ENCODE data around the gene LDLRAD1.
"Not testable (repeated sequence)": the region's sequence is repeated elsewhere in the genome, so short reads cannot be mapped to it uniquely, and the experiment has no call there.

LDLRAD1 gene

DNA sequence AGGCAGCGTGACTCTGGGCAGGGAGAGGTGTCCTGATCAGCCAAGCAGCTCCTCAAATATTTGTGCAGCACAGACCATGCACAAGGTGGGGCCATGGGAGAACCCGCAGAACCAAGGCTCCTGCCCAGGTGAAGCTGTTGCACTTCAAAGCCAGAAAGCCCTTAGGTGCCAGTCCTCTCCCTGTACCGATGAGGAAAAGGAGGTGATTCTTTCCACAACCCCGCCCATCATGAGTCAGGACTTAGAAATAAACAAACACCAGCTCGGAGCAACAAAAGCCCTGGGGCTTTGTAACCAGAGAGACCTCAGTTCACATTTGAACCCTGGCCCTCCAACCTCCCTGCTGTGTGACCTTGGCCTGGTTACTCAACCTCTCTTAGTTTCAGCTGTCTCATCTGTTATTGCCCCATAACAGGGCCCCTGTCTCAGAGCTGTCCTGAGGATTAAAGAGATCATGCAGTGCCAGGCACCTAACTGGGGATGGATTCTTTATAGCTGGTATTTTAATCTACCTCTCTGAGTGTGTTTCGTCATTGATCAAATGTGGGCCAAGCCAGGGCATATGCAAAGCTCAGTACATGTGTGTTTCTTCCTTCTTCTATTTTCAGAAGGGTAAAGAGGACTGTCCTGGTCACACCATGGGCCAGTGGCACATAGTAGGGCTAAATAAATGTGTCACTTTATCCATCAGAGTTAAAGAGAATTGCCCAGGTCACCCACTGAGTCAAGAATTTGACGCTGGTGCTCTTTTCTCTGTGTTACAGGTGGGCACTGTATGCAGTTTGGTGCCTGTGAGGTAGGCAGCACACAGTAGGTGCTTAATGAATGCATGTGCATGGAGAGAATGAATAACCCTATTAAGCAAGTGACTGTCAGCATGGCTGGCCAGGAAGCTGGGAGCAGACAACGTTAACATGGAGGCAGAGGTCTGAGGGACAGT is 1.4 kb downstream of the LDLRAD1 start:
- no peak for DNase-seq (ENCODE audit: low read depth in 1 of 2, low spot score in 1 of 2)

GRCh38 chr1:54014009-54014629 is 3.9 kb downstream of the LDLRAD1 start:
- DNase-seq (ENCODE audit: low read depth in 1 of 2, low spot score in 1 of 2) = no peak

DNA sequence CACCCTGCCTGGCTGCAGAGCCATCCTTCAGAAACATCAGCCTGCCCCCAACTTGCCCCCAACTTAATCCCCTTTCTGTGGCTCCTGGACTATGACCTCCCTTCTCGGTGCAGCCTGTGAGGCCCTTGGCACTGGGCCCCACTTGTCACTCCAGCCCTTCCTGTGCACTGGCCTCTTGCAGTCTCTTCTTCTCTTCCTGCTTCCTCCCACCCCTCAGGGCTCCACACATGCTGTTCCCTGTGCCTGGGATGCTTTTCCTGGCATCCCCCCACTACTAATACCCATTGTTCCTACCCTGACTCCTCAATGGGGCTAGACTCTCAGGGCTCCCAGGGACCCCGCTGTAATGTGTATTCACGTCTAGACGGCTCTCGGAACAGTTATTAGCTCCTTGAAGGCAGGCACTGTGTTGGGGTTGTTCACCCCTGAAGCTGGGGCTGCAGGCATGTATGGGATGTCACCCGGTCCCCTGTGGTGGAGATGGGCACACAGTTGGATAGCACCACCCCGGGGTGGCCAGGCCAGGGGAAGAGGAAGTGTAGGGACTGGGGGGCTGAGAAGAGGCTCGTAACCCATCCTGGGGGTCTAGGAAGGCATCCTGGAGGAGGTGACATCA is 4.5 kb downstream of the LDLRAD1 start:
- DNase-seq (ENCODE audit: low read depth in 1 of 2, low spot score in 1 of 2) = no peak

DNA sequence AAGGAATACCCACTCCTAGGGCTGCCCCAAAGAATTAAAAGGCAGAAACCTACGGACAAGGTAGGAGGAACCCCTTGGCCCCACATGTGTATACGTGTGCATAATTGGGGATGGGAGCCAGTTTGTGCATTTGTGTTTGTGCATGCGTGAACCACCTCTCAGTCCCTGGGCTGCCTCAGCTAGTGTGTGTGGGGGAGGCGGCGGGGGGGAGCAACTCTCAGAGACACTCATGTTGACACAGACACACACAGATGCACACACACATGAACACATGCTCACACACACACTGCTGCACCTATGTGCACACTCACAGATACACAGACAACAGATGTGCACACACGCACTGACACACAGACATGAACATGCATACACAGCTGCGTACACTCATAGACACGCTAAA is 5.1 kb downstream of the LDLRAD1 start:
- no peak for DNase-seq (ENCODE audit: low read depth in 1 of 2, low spot score in 1 of 2)

- DNase-seq (ENCODE audit: low read depth in 1 of 2, low spot score in 1 of 2) = no peak
Observed at GRCh38 chr1:54012008-54012325, 6.0 kb downstream of the LDLRAD1 start.

GRCh38 chr1:54011316-54012007 is 6.5 kb downstream of the LDLRAD1 start:
- no peak for DNase-seq (ENCODE audit: low read depth in 1 of 2, low spot score in 1 of 2)

DNA sequence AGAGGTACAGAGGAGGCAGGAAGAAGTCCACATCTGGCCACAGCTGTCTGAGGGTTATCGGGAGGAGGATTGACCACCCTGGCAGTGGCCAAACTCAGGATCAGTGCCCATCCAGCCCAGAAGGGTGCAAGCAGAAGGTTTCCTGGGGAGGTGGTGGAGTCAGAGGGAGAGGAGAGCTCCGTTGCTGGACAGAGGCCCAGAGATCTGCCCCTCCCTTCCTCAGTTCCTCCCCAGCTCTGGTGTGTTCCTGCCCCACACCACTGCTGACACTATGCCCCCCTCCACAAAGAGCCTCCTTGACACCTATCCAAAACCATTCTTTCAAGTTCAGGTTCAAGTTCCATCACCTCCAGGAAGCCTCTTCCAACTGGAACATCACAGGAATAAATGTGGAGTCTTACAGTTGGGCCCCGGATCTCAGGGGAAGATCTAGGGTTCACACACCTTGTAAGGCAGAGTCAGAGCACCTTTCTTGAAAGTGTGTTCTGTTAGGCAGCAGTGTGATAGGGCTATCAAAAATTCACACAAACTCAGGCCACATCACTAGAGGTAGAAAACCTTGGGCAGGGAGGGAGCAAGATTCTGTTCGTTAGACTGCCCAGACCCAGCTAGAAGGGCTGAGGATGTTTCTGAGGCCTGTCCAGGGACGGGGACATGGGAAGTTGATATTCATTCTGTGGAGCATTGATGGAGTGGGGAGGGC is 7.4 kb downstream of the LDLRAD1 start:
- no peak for DNase-seq (ENCODE audit: low read depth in 1 of 2, low spot score in 1 of 2)

DNA sequence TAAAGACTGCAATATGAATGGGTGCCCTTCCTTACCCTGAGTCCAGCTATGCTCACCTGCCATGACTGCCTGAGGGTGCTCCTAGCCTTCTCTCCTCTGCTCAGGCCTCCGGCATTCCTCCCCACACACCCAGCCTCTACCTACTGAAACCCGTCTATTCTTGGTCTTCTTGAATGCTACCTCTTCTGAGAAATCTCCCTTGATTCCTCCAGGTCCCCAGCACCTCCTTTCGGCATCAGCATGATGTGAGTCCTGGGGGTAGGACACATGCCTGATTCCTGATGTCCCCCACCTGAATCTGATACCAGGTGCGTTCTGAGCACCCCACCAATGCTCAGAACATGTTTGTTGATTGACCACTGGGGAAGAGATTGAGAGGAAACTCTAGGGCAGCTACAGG is 8.6 kb downstream of the LDLRAD1 start:
- DNase-seq (ENCODE audit: low read depth in 1 of 2, low spot score in 1 of 2) = no peak

DNA sequence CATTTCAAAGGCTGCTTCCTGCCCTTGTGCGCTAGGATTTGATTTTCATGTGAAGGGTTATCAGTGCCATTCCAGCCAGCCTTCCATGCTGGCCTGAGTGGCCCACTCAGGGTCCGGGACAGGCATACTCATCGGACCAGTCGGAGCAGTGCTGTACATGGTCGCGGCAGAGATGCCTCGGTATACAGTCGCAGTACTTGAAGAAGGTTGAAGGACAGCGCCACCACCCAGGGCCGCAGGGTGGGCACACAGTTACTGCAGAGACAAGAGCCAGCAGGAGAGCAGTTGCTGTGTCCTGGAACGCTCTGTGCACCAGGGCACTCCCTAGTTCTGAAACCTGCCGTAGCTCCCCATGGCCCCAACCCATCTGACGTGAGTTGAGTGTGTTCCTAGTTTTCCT is 9.1 kb downstream of the LDLRAD1 start:
- no peak for DNase-seq (ENCODE audit: low read depth in 1 of 2, low spot score in 1 of 2)

DNA sequence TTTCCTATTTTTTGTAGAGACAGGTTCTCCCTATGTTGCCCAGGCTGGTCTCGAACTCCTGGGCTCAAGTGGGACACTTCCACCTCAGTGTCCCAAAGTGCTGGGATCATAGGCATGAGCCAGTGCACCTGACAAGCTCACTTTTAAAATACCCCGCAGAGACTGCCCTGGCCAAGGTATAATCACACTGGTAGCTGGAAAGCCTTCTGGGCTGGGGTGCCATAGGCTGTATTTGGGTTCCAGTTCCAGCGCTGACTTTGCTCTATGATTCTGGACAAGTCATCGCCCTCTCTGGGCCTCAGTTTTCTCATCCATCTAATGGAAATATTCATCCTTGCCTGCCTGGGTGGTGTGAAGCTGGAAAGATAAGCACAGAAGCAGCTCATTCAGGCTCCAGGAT is 10.4 kb downstream of the LDLRAD1 start:
- DNase-seq (ENCODE audit: low read depth in 1 of 2, low spot score in 1 of 2) = no peak

DNA sequence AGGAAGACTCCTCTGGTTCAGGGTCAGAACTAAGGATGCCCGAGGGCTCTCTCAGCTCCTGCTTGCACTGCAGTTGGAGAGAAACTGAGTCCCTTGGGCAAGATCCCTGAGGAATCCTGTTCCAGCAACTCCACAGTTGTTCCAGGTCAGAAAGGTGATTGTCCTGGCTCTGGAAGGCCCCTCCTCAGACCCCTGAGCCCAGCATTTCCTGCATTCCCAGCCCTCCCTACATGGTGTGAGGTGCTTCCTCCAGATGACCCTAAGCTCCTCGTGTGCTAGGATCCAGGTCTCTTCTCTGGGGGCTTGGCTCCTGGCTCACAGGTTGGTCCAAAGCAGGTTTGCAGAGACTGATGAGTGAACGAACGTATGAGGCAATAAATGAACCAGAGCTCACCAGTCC is 11.5 kb downstream of the LDLRAD1 start:
- no peak for DNase-seq (ENCODE audit: low read depth in 1 of 2, low spot score in 1 of 2)

- no peak for DNase-seq (ENCODE audit: low read depth in 1 of 2, low spot score in 1 of 2)
Observed at GRCh38 chr1:54004481-54005049, 13.4 kb downstream of the LDLRAD1 start.

GRCh38 chr1:54003750-54004480 is 14.1 kb downstream of the LDLRAD1 start:
- DNase-seq (ENCODE audit: low read depth in 1 of 2, low spot score in 1 of 2) = not testable (repeated sequence)

- no peak for DNase-seq (ENCODE audit: low read depth in 1 of 2, low spot score in 1 of 2)
Observed at GRCh38 chr1:54003249-54003646, 14.7 kb downstream of the LDLRAD1 start.

- no peak for DNase-seq (ENCODE audit: low read depth in 1 of 2, low spot score in 1 of 2)
Observed at GRCh38 chr1:54002544-54003248, 15.3 kb downstream of the LDLRAD1 start.

- no peak for DNase-seq (ENCODE audit: low read depth in 1 of 2, low spot score in 1 of 2)
Observed at GRCh38 chr1:54001591-54001990, 16.4 kb downstream of the LDLRAD1 start.

DNA sequence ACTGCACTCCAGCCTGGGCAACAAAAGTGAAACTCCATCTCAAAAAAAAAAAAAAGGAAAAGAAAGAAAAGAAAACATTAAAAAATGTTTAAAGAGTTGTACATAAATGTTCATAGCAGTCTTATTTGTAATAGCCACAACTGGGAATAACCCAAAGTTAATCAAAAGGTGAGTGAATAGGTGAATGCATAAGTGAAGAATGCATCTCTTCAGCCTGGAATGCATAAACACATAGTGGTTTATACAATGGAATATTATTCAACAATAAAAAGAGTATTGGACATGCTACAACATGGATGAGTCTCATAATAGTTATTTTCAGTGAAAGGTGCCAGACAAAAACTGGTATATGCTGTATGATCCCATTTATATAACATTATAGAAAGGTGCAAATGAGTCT is 18.1 kb downstream of the LDLRAD1 start:
- no peak for DNase-seq (ENCODE audit: low read depth in 1 of 2, low spot score in 1 of 2)

DNA sequence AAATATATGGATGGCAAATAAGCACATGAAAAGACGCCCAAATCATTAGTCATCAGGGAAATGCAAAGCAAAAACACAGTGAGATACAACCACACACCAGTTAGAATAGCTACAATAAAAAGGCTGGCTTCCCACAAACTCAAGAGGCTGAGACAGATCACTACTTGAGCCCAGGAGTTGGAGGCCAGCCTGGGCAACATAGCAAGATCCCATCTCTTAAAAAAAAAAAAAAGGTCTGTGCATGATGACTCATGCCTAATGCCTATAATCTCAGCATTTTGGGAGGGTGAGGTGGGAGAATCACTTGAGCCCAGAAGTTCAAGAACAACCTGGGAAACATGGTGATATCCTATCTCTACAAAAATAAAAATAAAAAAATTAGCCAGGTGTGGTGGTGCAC is 19.8 kb downstream of the LDLRAD1 start:
- DNase-seq (ENCODE audit: low read depth in 1 of 2, low spot score in 1 of 2) = no peak

- DNase-seq (ENCODE audit: low read depth in 1 of 2, low spot score in 1 of 2) = no peak
Observed at GRCh38 chr1:53995683-53996082, 22.3 kb downstream of the LDLRAD1 start.
